Stomach (tissue), 9 donors: Measurements from ENCODE around the gene WFIKKN1. TPM values are rescaled to one million over a fixed set of nuclear protein-coding genes. Genes with fewer than 3 reads are reported as not detected.

Source experiments
- DNase-seq, 2 donors: peaks; one replicate each; pipeline versions ENCODE4 v3.0.0 to v3.0.0-alpha.2; 2013 to 2019
- H3K27ac ChIP-seq, 5 donors: fragments of 200-600 bp in 4 of 5; sonication (generic) in 4 of 5; one replicate each; pipeline ENCODE4 v1.5.1; 2013 to 2019; ENCODE audit warnings: mild to moderate bottlenecking in 1 of 5, moderate library complexity in 1 of 5
- H3K27me3 ChIP-seq, 3 donors: fragments of 200-600 bp; sonication (generic); one replicate each; pipeline ENCODE4 v1.5.1; 2017 to 2019; ENCODE audit warnings: mixed run types in 1 of 3
- H3K36me3 ChIP-seq, 4 donors: fragments of 200-600 bp; sonication (generic); 1 replicate in 3 of 4; 2 replicates in 1 of 4; pipeline ENCODE4 v1.5.1; 2016 to 2019
- H3K4me1 ChIP-seq, 4 donors: fragments of 200-600 bp; sonication (generic); one replicate each; pipeline ENCODE4 v1.5.1; 2016 to 2019
- H3K4me3 ChIP-seq, 4 donors: fragments of 200-600 bp; sonication (generic) in 3 of 4; one replicate each; pipeline ENCODE4 v1.5.1; 2016 to 2019; ENCODE audit warnings: mild to moderate bottlenecking in 1 of 4
- H3K9me3 ChIP-seq, 4 donors: fragments of 200-600 bp; sonication (generic); one replicate each; pipeline ENCODE4 v1.5.1; 2016 to 2019
- EP300 ChIP-seq: sonication (generic); formaldehyde crosslinking; IDR thresholded peaks from one replicate; pipeline ENCODE4 v1.6.1; 2017; ENCODE audit warnings: antibody characterized with exemption
- POLR2A ChIP-seq, 4 donors: fragments of 450-650 bp; IDR thresholded peaks; one replicate each; pipeline ENCODE4 v1.6.1; 2016; ENCODE audit warnings: antibody characterized with exemption in 4 of 4, control low read depth in 2 of 4, mild to moderate bottlenecking in 1 of 4, moderate library complexity in 1 of 4
- POLR2AphosphoS5 ChIP-seq, 3 donors: sonication (generic); formaldehyde crosslinking; IDR thresholded peaks; one replicate each; pipeline ENCODE4 v1.6.1; 2016; ENCODE audit warnings: antibody characterized with exemption in 3 of 3
- WGBS, 5 donors: extraction: QIAGEN DNeasy Blood & Tissue Kit in 3 of 5; methylation state at CpG; one replicate each; pipeline versions ENCODE4 v1.1.5 to v1.1.7; 2013 to 2018; 5-methylcytosine and 5-hydroxymethylcytosine counted together
- intact Hi-C: fragments of 100-400 bp; cut with DNase I; formaldehyde crosslinking; loops from one replicate; pipeline ENCODE4 v1.15.1; 2023; ENCODE audit warnings: low total_unique reads
- polyA plus RNA-seq, 3 donors: library from polyadenylated mRNA; stranded (reverse); fragments of 200-250 nt; gene quantifications; one replicate each; pipeline ENCODE4 v1.2.3, GENCODE V29; 2013
- total RNA-seq, 5 donors: library from RNA; depleted of rRNA; stranded (reverse); fragments of >200 nt; gene quantifications; one replicate each; pipeline versions ENCODE4 v1.1.0 to v1.2.3, GENCODE V29; 2014 to 2016
- TF ChIP-seq, protein P1 (sequence below), 7 experiments: fragments of 450-650 bp in 4 of 7; fragments of 200-600 bp in 3 of 7; sonication (generic) in 3 of 7; IDR thresholded peaks; one replicate each; pipeline ENCODE4 v1.5.1; 2016 to 2019; ENCODE audit warnings: antibody characterized with exemption in 7 of 7, control low read depth in 2 of 7, mild to moderate bottlenecking in 1 of 7
- donor health status: healthy with polysubstance abuse.
- donor health status: Bipolar disorder and iron deficiency.
- donor health status: healthy.

The WFIKKN1 gene
- total and polyA plus RNA-seq, 8 donors, result 0.14 to 25.8 (median 1.5) TPM; not detected in 1

DNA sequence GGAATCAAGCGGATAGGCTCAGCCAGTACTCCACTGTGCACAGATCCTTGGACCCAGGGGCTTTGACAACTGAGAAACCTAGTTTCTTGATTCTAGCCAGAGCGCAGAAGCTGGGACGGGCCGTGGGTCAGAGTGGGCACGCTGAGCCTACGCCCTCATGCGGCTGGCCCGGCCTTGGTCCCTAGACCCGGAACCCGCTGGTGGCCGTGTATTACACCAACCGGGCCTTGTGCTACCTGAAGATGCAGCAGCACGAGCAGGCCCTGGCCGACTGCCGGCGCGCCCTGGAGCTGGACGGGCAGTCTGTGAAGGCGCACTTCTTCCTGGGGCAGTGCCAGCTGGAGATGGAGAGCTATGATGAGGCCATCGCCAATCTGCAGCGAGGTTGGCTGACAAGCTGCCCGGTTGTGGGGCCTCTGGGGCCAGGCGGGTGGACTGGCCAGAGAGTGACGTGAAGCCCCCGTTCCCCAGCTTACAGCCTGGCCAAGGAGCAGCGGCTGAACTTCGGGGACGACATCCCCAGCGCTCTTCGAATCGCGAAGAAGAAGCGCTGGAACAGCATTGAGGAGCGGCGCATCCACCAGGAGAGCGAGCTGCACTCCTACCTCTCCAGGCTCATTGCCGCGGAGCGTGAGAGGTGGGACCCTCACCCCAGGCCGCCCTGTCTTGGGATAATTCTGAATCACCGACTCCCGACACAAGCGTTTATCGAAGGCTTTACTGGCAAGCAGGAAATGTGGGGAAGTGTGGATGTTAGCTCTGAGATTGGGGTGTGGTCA lies 50.4 kb downstream of the WFIKKN1 start:
- H3K27ac ChIP-seq, result peak overlapping the region; percentile 93 to 97 (median 95)
- H3K9me3 ChIP-seq, result no peaks in the 10 kb centered on the region
- TF ChIP-seq EP300, result no peak
- no peak for TF ChIP-seq POLR2A (IDR thresholded peaks at IDR 0.05)
- TF ChIP-seq, protein P1, sequence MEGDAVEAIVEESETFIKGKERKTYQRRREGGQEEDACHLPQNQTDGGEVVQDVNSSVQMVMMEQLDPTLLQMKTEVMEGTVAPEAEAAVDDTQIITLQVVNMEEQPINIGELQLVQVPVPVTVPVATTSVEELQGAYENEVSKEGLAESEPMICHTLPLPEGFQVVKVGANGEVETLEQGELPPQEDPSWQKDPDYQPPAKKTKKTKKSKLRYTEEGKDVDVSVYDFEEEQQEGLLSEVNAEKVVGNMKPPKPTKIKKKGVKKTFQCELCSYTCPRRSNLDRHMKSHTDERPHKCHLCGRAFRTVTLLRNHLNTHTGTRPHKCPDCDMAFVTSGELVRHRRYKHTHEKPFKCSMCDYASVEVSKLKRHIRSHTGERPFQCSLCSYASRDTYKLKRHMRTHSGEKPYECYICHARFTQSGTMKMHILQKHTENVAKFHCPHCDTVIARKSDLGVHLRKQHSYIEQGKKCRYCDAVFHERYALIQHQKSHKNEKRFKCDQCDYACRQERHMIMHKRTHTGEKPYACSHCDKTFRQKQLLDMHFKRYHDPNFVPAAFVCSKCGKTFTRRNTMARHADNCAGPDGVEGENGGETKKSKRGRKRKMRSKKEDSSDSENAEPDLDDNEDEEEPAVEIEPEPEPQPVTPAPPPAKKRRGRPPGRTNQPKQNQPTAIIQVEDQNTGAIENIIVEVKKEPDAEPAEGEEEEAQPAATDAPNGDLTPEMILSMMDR (IDR thresholded peaks at IDR 0.05), result no peak
- peak in 1 of 3 donors; percentile 50 for TF ChIP-seq POLR2AphosphoS5 (IDR thresholded peaks at IDR 0.05)
- intact Hi-C loops, result no loop called here
- H3K4me1 ChIP-seq, result peaks cover 49 to 82% (median 80%) of the 10 kb centered on the region in 4 donors
- 31 to 59% (median 41%) methylated on average over 25 to 44 of the region's 44 CpGs for WGBS, 5 donors
- peaks cover 0 to 5% (median 0%) of the 10 kb centered on the region in 3 donors for H3K27me3 ChIP-seq
- DNase-seq, result peak; percentile 51 to 58
- peaks cover 20 to 33% (median 24%) of the 10 kb centered on the region in 4 donors for H3K36me3 ChIP-seq
- peak overlapping the region; percentile 88 to 93 (median 88) for H3K4me3 ChIP-seq

DNA sequence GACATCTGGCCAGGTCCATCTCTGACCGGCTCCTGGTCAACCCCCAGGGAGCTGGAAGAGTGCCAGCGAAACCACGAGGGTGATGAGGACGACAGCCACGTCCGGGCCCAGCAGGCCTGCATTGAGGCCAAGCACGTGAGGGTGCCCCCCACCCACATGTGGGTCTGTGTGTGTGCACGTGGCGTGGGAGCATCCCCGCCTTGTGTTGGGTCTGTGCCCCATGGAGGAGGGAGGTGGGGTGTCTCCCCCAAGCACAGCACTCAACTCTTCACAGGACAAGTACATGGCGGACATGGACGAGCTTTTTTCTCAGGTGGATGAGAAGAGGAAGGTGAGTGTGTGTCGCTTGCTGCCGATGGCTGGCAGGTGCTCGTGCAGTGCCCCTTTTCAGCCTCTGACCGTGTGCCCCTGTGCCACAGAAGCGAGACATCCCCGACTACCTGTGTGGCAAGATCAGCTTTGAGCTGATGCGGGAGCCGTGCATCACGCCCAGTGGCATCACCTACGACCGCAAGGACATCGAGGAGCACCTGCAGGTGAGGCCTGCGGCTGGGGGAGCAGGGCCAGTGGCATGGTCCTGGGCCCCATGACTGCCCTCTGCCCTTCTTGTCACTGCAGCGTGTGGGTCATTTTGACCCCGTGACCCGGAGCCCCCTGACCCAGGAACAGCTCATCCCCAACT lies 51.1 kb downstream of the WFIKKN1 start:
- intact Hi-C loops, result no loop called here
- Histone ChIP-seq H3K27ac (peak overlapping the region in 1 of 5 donors; percentile 93), H3K36me3 (peaks cover 26 to 40% (median 30%) of the 10 kb centered on the region in 4 donors), H3K27me3 (no peaks in the 10 kb centered on the region), H3K9me3 (no peaks in the 10 kb centered on the region), H3K4me1 (peaks cover 43 to 81% (median 76%) of the 10 kb centered on the region in 4 donors), H3K4me3 (peak overlapping the region in 2 of 4 donors; percentile 88 to 89)
- WGBS, 5 donors, result 71 to 81% (median 73%) methylated on average over 17 to 28 of the region's 28 CpGs
- TF ChIP-seq EP300 (no peak), POLR2AphosphoS5 (IDR thresholded peaks at IDR 0.05) (no peak), POLR2A (IDR thresholded peaks at IDR 0.05) (no peak)
- TF ChIP-seq, protein P1 (IDR thresholded peaks at IDR 0.05), result no peak
- no peak for DNase-seq

DNA sequence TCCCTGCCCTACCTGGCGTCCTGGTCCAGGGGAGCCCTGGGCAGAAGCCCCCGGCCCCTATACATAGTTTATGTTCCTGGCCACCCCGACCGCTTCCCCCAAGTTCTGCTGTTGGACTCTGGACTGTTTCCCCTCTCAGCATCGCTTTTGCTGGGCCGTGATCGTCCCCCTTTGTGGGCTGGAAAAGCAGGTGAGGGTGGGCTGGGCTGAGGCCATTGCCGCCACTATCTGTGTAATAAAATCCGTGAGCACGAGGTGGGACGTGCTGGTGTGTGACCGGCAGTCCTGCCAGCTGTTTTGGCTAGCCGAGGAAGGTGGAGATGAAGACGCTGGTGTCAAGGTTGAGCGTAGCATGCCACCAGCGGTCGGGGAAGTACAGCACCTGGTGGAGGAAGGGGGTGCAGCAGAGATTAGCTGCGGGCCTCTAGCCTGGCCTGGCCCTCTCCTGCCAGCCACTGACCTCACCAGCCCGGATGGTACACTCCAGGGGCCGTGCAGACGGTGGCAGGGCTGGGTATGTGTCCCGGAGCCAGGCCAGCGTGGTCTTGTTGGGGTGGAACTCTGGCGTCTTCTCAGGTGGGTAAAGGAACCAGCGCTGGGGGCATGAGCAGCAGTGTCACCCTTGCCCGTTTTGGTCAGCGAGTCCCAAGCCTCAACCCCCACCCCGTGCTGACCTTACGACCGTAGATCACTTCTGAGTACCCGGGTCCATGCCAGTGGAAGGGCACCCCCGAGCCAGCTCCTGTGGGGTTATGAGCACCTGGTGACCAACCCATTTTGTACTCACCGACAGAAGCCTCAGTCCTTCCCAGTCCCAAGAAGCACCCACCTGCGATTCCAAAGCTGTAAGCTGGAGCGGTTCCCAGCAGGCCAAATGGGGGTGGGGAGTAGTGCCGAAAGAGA lies 52.0 kb downstream of the WFIKKN1 start:
- Histone ChIP-seq H3K27ac (peak overlapping the region in 3 of 5 donors; percentile 77 to 90 (median 78)), H3K27me3 (no peaks in the 10 kb centered on the region), H3K4me1 (peaks cover 43 to 78% (median 68%) of the 10 kb centered on the region in 4 donors), H3K9me3 (no peaks in the 10 kb centered on the region), H3K4me3 (peak overlapping the region; percentile 62 to 88 (median 78)), H3K36me3 (peaks cover 32 to 48% (median 38%) of the 10 kb centered on the region in 4 donors)
- TF ChIP-seq, protein P1 (IDR thresholded peaks at IDR 0.05), result no peak
- TF ChIP-seq POLR2AphosphoS5 (IDR thresholded peaks at IDR 0.05), result peak in 1 of 3 donors; percentile 4
- DNase-seq, result no peak
- intact Hi-C loops, result no loop called here
- WGBS, 5 donors, result 71 to 86% (median 76%) methylated on average over 34 to 36 of the region's 36 CpGs
